Measurements from ENCODE around the gene NOMO2.
"Not testable (repeated sequence)": the region's sequence is repeated elsewhere in the genome, so short reads cannot be mapped to it uniquely, and the experiment has no call there.

NOMO2 gene

GRCh38 chr16:18518536-18519283 lies 43.2 kb downstream of the NOMO2 start:
- DNase-seq (ENCODE audit: low spot score), result not testable (repeated sequence)

GRCh38 chr16:18498430-18498829 lies 63.5 kb downstream of the NOMO2 start:
- not testable (repeated sequence) for DNase-seq (ENCODE audit: low spot score)

GRCh38 chr16:18497032-18497431 lies 64.9 kb downstream of the NOMO2 start:
- not testable (repeated sequence) for DNase-seq (ENCODE audit: low spot score)

GRCh38 chr16:18492118-18492897 lies 69.6 kb downstream of the NOMO2 start:
- not testable (repeated sequence) for DNase-seq (ENCODE audit: low spot score)

GRCh38 chr16:18436025-18436424 lies 125.9 kb downstream of the NOMO2 start:
- not testable (repeated sequence) for DNase-seq (ENCODE audit: low spot score)

- not testable (repeated sequence) for DNase-seq (ENCODE audit: low spot score)
These were observed 146.1 kb downstream of the NOMO2 start for GRCh38 chr16:18415827-18416226.

GRCh38 chr16:18409532-18410293 lies 152.2 kb downstream of the NOMO2 start:
- DNase-seq (ENCODE audit: low spot score), result not testable (repeated sequence)

GRCh38 chr16:18401851-18402657 lies 159.8 kb downstream of the NOMO2 start:
- not testable (repeated sequence) for DNase-seq (ENCODE audit: low spot score)

GRCh38 chr16:18401159-18401558 lies 160.7 kb downstream of the NOMO2 start:
- DNase-seq (ENCODE audit: low spot score), result not testable (repeated sequence)

- not testable (repeated sequence) for DNase-seq (ENCODE audit: low spot score)
These were observed 167.5 kb downstream of the NOMO2 start for GRCh38 chr16:18394363-18394762.

- not testable (repeated sequence) for DNase-seq (ENCODE audit: low spot score)
These were observed 174.1 kb downstream of the NOMO2 start for GRCh38 chr16:18387767-18388166.

GRCh38 chr16:18386517-18386916 lies 175.4 kb downstream of the NOMO2 start:
- DNase-seq (ENCODE audit: low spot score), result not testable (repeated sequence)

- not testable (repeated sequence) for DNase-seq (ENCODE audit: low spot score)
These were observed 176.6 kb downstream of the NOMO2 start for GRCh38 chr16:18385285-18385684.

GRCh38 chr16:18384869-18385268 lies 177.0 kb downstream of the NOMO2 start:
- DNase-seq (ENCODE audit: low spot score), result not testable (repeated sequence)

GRCh38 chr16:18384098-18384636 lies 177.7 kb downstream of the NOMO2 start:
- DNase-seq (ENCODE audit: low spot score), result not testable (repeated sequence)

GRCh38 chr16:18382696-18383095 lies 179.2 kb downstream of the NOMO2 start:
- not testable (repeated sequence) for DNase-seq (ENCODE audit: low spot score)

Data from cerebellar cortex (tissue), 1 donor.